GM12878 (cell line): ENCODE data around the gene MARCHF9. TPM values are rescaled to one million over a fixed set of nuclear protein-coding genes. Genes with fewer than 3 reads are reported as not detected.

Experiments
- BCL11A ChIP-seq: IDR thresholded peaks from 2 replicates; pipeline ENCODE4 v1.6.1; 2011; ENCODE audit warnings: low read depth, low read length
- CEBPZ ChIP-seq: fragments of 150-350 bp; IDR thresholded peaks from 2 replicates; pipeline ENCODE4 v1.6.1; 2016; ENCODE audit warnings: low read depth, low read length
- CREM ChIP-seq: IDR thresholded peaks from 2 replicates; pipeline ENCODE4 v1.6.1; 2014; ENCODE audit warnings: antibody characterized with exemption, low read depth
- E4F1 ChIP-seq: fragments of 450-650 bp; IDR thresholded peaks from 2 replicates; pipeline ENCODE4 v1.6.1; 2018; ENCODE audit warnings: borderline replicate concordance, mild to moderate bottlenecking; ENCODE audit not compliant: partially characterized antibody
- MEF2B ChIP-seq: fragments of 450-650 bp; IDR thresholded peaks from 2 replicates; pipeline ENCODE4 v1.6.1; 2018; ENCODE audit warnings: mild to moderate bottlenecking, moderate library complexity; ENCODE audit not compliant: partially characterized antibody, poor library complexity, severe bottlenecking
- MYC ChIP-seq: IDR thresholded peaks from 2 replicates; pipeline ENCODE4 v1.6.1; 2011; ENCODE audit warnings: mild to moderate bottlenecking, low read length, moderate library complexity, inconsistent platforms; ENCODE audit not compliant: insufficient read depth, insufficient replicate concordance, insufficient read length, severe bottlenecking
- NBN ChIP-seq: fragments of 450-650 bp; IDR thresholded peaks from 2 replicates; pipeline ENCODE4 v1.6.1; 2016
- NFXL1 ChIP-seq: fragments of 450-650 bp; IDR thresholded peaks from 2 replicates; pipeline ENCODE4 v1.6.1; 2017; ENCODE audit warnings: antibody characterized with exemption, mild to moderate bottlenecking, borderline replicate concordance
- NR2C1 ChIP-seq: fragments of 450-650 bp; IDR thresholded peaks from 2 replicates; pipeline ENCODE4 v1.6.1; 2017; ENCODE audit warnings: antibody characterized with exemption, mild to moderate bottlenecking, moderate library complexity
- NR2C2 ChIP-seq: IDR thresholded peaks from 2 replicates; pipeline ENCODE4 v1.6.1; 2011; ENCODE audit warnings: borderline replicate concordance, low read depth; ENCODE audit not compliant: control insufficient read depth, insufficient read length
- NR2F1 ChIP-seq: fragments of 450-650 bp; conservative IDR thresholded peaks from 2 replicates; pipeline ENCODE4 v1.6.1; 2017; ENCODE audit warnings: mild to moderate bottlenecking
- PAX5 ChIP-seq: IDR thresholded peaks from 2 replicates; pipeline ENCODE4 v1.6.1; 2011; ENCODE audit warnings: low read depth, low read length, borderline replicate concordance
- SMAD5 ChIP-seq: IDR thresholded peaks from 2 replicates; pipeline ENCODE4 v1.6.1; 2016; ENCODE audit warnings: antibody characterized with exemption, low read depth
- SREBF2 ChIP-seq: IDR thresholded peaks from 2 replicates; pipeline ENCODE4 v1.6.1; 2012; ENCODE audit warnings: mild to moderate bottlenecking, low read length
- ZBTB40 ChIP-seq: fragments of 450-650 bp; IDR thresholded peaks from 2 replicates; pipeline ENCODE4 v1.6.1; 2016; ENCODE audit warnings: mild to moderate bottlenecking, moderate library complexity, borderline replicate concordance
- ZNF207 ChIP-seq: fragments of 450-650 bp; IDR thresholded peaks from 2 replicates; pipeline ENCODE4 v1.6.1; 2014; ENCODE audit warnings: antibody characterized with exemption, mild to moderate bottlenecking, borderline replicate concordance
- polyA plus RNA-seq, 11 experiments: library from polyadenylated mRNA; depleted of rRNA in 4 of 11; unstranded in 6 of 11; stranded (reverse) in 5 of 11; fragments of >200 nt; fragmentation: Nextera tagmentation in 4 of 11; fragmentation: Illumina TruSeq in 1 of 11; extraction: Ambion mirVana in 4 of 11; extraction: Trizol in 1 of 11; gene quantifications; 1 replicate in 1 of 11; 2 replicates in 10 of 11; pipeline versions ENCODE4 v1.2.1 to v1.2.3, GENCODE V29; 2011 to 2016; ENCODE audit warnings: inconsistent platforms in 2 of 11, missing spikeins in 2 of 11, low read depth in 1 of 11
- total RNA-seq, 4 experiments: library from RNA; depleted of rRNA in 3 of 4; stranded (reverse); fragments of >200 nt in 3 of 4; fragmentation: Illumina TruSeq in 1 of 4; extraction: Trizol in 1 of 4; gene quantifications; 2 replicates each; pipeline versions ENCODE4 v1.2.1 to v1.2.3, GENCODE V29; 2013 to 2021
- TF ChIP-seq, protein P1 (sequence below): fragments of 150-350 bp; IDR thresholded peaks from 2 replicates; pipeline ENCODE4 v1.6.1; 2014; ENCODE audit warnings: mild to moderate bottlenecking, low read depth, low read length

The MARCHF9 gene
- total and polyA plus RNA-seq, 10 of the 15 experiments (the other 5 are each of a cell fraction or from before 2014, with no cell fraction given): 2.4 to 29.3 (median 13.0) TPM

DNA sequence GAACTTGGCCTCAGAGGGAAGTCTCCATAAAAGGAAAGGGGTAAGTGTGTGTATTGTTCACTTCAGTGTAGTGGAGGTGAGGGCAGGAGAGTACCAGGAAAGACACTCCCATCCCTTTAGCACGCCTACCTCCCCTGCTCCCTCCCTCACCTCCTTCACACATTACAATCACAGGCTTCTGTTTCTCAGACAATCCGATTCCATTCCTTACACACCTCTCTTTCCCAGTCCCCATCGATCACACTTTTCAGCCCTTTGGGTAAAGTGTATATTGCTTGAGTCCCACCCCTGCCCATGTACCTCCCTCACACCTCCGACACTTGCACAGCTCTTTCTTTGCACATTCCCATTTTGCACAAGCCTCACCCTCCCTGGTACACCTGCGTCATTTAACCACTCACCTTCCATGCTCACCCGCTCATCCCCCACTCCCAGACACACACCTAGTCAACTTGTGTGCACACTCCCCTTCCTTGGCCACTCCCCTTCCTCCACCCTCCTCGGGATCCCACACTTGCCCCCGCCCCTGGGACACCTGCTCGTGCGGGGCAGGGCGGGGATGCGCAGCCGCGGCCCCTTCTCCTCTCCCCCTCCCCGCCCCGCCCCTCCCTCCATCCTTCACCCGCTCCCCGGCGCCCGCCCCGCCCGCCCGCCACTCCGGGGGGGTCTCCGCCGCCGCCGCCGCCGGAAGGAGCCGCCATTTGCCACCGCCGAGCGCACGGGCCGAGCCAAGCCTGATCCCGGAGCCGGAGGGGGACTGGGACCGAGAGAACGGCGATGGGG is at the start of gene MARCHF9 (continued):
- TF ChIP-seq E4F1 (no peak), NFXL1 (no peak), PAX5 (no peak), MEF2B (peak; percentile 42), NR2F1 (no peak), NR2C1 (no peak), ZNF207 (no peak), ZBTB40 (no peak), SMAD5 (no peak), CREM (no peak), MYC (no peak), BCL11A (no peak), NR2C2 (no peak), SREBF2 (no peak), NBN (peak; percentile 90), CEBPZ (no peak)
- TF ChIP-seq, protein P1, sequence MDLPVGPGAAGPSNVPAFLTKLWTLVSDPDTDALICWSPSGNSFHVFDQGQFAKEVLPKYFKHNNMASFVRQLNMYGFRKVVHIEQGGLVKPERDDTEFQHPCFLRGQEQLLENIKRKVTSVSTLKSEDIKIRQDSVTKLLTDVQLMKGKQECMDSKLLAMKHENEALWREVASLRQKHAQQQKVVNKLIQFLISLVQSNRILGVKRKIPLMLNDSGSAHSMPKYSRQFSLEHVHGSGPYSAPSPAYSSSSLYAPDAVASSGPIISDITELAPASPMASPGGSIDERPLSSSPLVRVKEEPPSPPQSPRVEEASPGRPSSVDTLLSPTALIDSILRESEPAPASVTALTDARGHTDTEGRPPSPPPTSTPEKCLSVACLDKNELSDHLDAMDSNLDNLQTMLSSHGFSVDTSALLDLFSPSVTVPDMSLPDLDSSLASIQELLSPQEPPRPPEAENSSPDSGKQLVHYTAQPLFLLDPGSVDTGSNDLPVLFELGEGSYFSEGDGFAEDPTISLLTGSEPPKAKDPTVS: no peak
